ENCODE results near the gene USP16. TPM values are rescaled to one million over a fixed set of nuclear protein-coding genes. Genes with fewer than 3 reads are reported as not detected.
A peak's percentile ranks its signal among the peaks of the same experiment; 100 is the strongest.

USP16 gene
- total RNA-seq, 1 experiment from 2014 or later, result 24.1 TPM

- Histone ChIP-seq H3K9me2 (replicated peaks; ENCODE audit: low read length) (no peaks in the 10 kb centered on the region), H2AFZ (ENCODE audit: low read length) (no peak overlapping the region), H3K4me2 (ENCODE audit: low read length) (no peak overlapping the region), H3F3A (ENCODE audit: low read length, unreplicated experiment) (peaks cover 5% of the 10 kb centered on the region), H3K4me1 (ENCODE audit: insufficient read depth, low read length) (no peaks in the 10 kb centered on the region; the same call in 1 of the 2 replicates), H3K27ac (ENCODE audit: low read length) (no peak overlapping the region), H3K9me3 (ENCODE audit: low read length) (no peaks in the 10 kb centered on the region), H3K4me3 (ENCODE audit: low read length) (no peak overlapping the region), H3K36me3 (ENCODE audit: low read depth, low read length) (peaks cover 74% of the 10 kb centered on the region), H3K9ac (ENCODE audit: low read length) (no peak overlapping the region), H3K27me3 (ENCODE audit: low read length) (no peaks in the 10 kb centered on the region), H3K79me2 (ENCODE audit: low read length) (no peaks in the 10 kb centered on the region), H4K20me1 (ENCODE audit: low read length) (no peaks in the 10 kb centered on the region; the same call in 1 of the 2 replicates)
- BruUV-seq (replicated peaks), result no TSS peak
- POLR2A ChIA-PET (ENCODE audit: unreplicated experiment), result no interaction called here
- intact Hi-C loops (cut with micrococcal nuclease), result no loop called here
- ATAC-seq (no peak), DNase-seq (no peak)
- CTCF ChIA-PET, result no interaction called here
- no peak for TF ChIP-seq EZH2 (IDR thresholded peaks at IDR 0.05; ENCODE audit: low read length, unreplicated experiment)
Observed at GRCh38 chr21:29052224-29052623, 27.8 kb downstream of the USP16 start.

GRCh38 chr21:29053011-29053553 lies 28.6 kb downstream of the USP16 start:
- H3K79me2 ChIP-seq (ENCODE audit: low read length), result no peaks in the 10 kb centered on the region
- H3K9me2 ChIP-seq (replicated peaks; ENCODE audit: low read length), result no peaks in the 10 kb centered on the region
- no peak for DNase-seq
- H4K20me1 ChIP-seq (ENCODE audit: low read length), result no peaks in the 10 kb centered on the region; the same call in 1 of the 2 replicates
- no peak overlapping the region for H3K9ac ChIP-seq (ENCODE audit: low read length)
- intact Hi-C loops (cut with micrococcal nuclease), result no loop called here
- BruUV-seq (replicated peaks), result no TSS peak
- no peak overlapping the region for H3K4me3 ChIP-seq (ENCODE audit: low read length)
- ChIA-PET CTCF (no interaction called here), POLR2A (ENCODE audit: unreplicated experiment) (no interaction called here)
- TF ChIP-seq CTCF (conservative IDR thresholded peaks at IDR 0.05; ENCODE audit: low read depth, low read length) (no peak), EZH2 (IDR thresholded peaks at IDR 0.05; ENCODE audit: low read length, unreplicated experiment) (no peak), EZH2phosphoT487 (IDR thresholded peaks at IDR 0.05; ENCODE audit: borderline replicate concordance, low read length) (no peak)
- no peak overlapping the region for H3K27ac ChIP-seq (ENCODE audit: low read length)
- no peak for ATAC-seq
- H3K9me3 ChIP-seq (ENCODE audit: low read length), result no peaks in the 10 kb centered on the region
- peaks cover 5% of the 10 kb centered on the region for H3F3A ChIP-seq (ENCODE audit: low read length, unreplicated experiment)
- H3K4me2 ChIP-seq (ENCODE audit: low read length), result no peak overlapping the region
- H2AFZ ChIP-seq (ENCODE audit: low read length), result no peak overlapping the region
- H3K36me3 ChIP-seq (ENCODE audit: low read depth, low read length), result peaks cover 73% of the 10 kb centered on the region
- H3K27me3 ChIP-seq (ENCODE audit: low read length), result no peaks in the 10 kb centered on the region
- no peaks in the 10 kb centered on the region; the same call in 1 of the 2 replicates for H3K4me1 ChIP-seq (ENCODE audit: insufficient read depth, low read length)

- H2AFZ ChIP-seq (ENCODE audit: low read length), result no peak overlapping the region
- H4K20me1 ChIP-seq (ENCODE audit: low read length), result no peaks in the 10 kb centered on the region; the same call in 1 of the 2 replicates
- intact Hi-C loops (cut with micrococcal nuclease), result no loop called here
- no peaks in the 10 kb centered on the region for H3K27me3 ChIP-seq (ENCODE audit: low read length)
- ATAC-seq (no peak), DNase-seq (no peak)
- no peaks in the 10 kb centered on the region for H3K9me3 ChIP-seq (ENCODE audit: low read length)
- H3K9ac ChIP-seq (ENCODE audit: low read length), result no peak overlapping the region
- TF ChIP-seq CTCF (conservative IDR thresholded peaks at IDR 0.05; ENCODE audit: low read depth, low read length) (no peak), EZH2phosphoT487 (IDR thresholded peaks at IDR 0.05; ENCODE audit: borderline replicate concordance, low read length) (no peak), EZH2 (IDR thresholded peaks at IDR 0.05; ENCODE audit: low read length, unreplicated experiment) (no peak)
- H3K9me2 ChIP-seq (replicated peaks; ENCODE audit: low read length), result no peaks in the 10 kb centered on the region
- no peaks in the 10 kb centered on the region; the same call in 1 of the 2 replicates for H3K4me1 ChIP-seq (ENCODE audit: insufficient read depth, low read length)
- ChIA-PET POLR2A (ENCODE audit: unreplicated experiment) (no interaction called here), CTCF (no interaction called here)
- no peaks in the 10 kb centered on the region for H3K79me2 ChIP-seq (ENCODE audit: low read length)
- H3K27ac ChIP-seq (ENCODE audit: low read length), result no peak overlapping the region
- TSS peak; percentile 21 for BruUV-seq (replicated peaks)
- no peak overlapping the region for H3K4me2 ChIP-seq (ENCODE audit: low read length)
- H3F3A ChIP-seq (ENCODE audit: low read length, unreplicated experiment), result peaks cover 5% of the 10 kb centered on the region
- no peak overlapping the region for H3K4me3 ChIP-seq (ENCODE audit: low read length)
- peaks cover 75% of the 10 kb centered on the region for H3K36me3 ChIP-seq (ENCODE audit: low read depth, low read length)
Observed at GRCh38 chr21:29053656-29054055, 29.2 kb downstream of the USP16 start.
